H1 (cell line): ENCODE data around the gene ADAD2. TPM values are rescaled to one million over a fixed set of nuclear protein-coding genes. Genes with fewer than 3 reads are reported as not detected.

Source experiments
- CTCF ChIA-PET: fragments of 300-600 bp; sonication (Branson Sonifier 250); formaldehyde crosslinking; loops from one replicate; lab custom pipeline; 2021; ENCODE audit not compliant: partially characterized antibody; lab: Charles Lee
- POLR2A ChIA-PET: fragments of 300-600 bp; sonication (Branson Sonifier 250); formaldehyde crosslinking; loops from one replicate; lab custom pipeline; 2021; ENCODE audit warnings: inconsistent platforms; ENCODE audit not compliant: partially characterized antibody; lab: Charles Lee
- DNase-seq, 2 experiments: peaks; one replicate each; pipeline versions ENCODE4 v3.0.0 to v3.0.0-alpha.2; 2010 to 2022; ENCODE audit warnings: low spot score in 2 of 2, low read depth in 1 of 2, mixed read lengths in 1 of 2
- FAIRE-seq: peaks from 2 replicates; lab custom pipeline; 2011; peaks lifted over from hg19 to GRCh38; lab: Jason Lieb, UNC
- H2AFZ ChIP-seq: 2 replicates; pipeline ENCODE4 v1.8.1; 2012; ENCODE audit warnings: low read length, inconsistent platforms
- H2AK5ac ChIP-seq: 2 replicates; pipeline ENCODE4 v1.6.1; 2013; ENCODE audit warnings: low read depth, low read length
- H2BK120ac ChIP-seq: replicated peaks from 2 replicates; pipeline ENCODE3; 2013; ENCODE audit warnings: low read depth, low read length, inconsistent platforms
- H2BK12ac ChIP-seq: 2 replicates; pipeline ENCODE4 v1.6.1; 2013; ENCODE audit warnings: low read depth, low read length
- H2BK15ac ChIP-seq: 2 replicates; pipeline ENCODE4 v1.6.1; 2013; ENCODE audit warnings: low read length
- H2BK20ac ChIP-seq: 2 replicates; pipeline ENCODE4 v1.6.1; 2013; ENCODE audit warnings: low read length
- H2BK5ac ChIP-seq: 2 replicates; pipeline ENCODE4 v1.6.1; 2013; ENCODE audit warnings: low read depth, low read length
- H3K14ac ChIP-seq: 2 replicates; pipeline ENCODE4 v1.6.1; 2013; ENCODE audit warnings: inconsistent platforms; ENCODE audit not compliant: insufficient read length
- H3K18ac ChIP-seq: 2 replicates; pipeline ENCODE4 v1.6.1; 2013; ENCODE audit warnings: low read length; ENCODE audit errors: extremely low read depth
- H3K23ac ChIP-seq: 2 replicates; pipeline ENCODE4 v1.6.1; 2013; ENCODE audit warnings: inconsistent platforms; ENCODE audit not compliant: insufficient read length
- H3K23me2 ChIP-seq: 2 replicates; pipeline ENCODE4 v1.6.1; 2013; ENCODE audit warnings: low read depth, low read length
- H3K27ac ChIP-seq: 2 replicates; pipeline ENCODE4 v1.6.1; 2011; ENCODE audit warnings: low read depth, low read length, inconsistent platforms
- H3K27me3 ChIP-seq, 4 experiments: replicated peaks in 1 of 4; 1 replicate in 1 of 4; 2 replicates in 3 of 4; pipeline versions ENCODE4 v1.6.1 to v1.8.1; 2011 to 2013; ENCODE audit warnings: low read length in 3 of 4, mild to moderate bottlenecking in 3 of 4, inconsistent platforms in 2 of 4, mixed read lengths in 2 of 4, moderate library complexity in 1 of 4; ENCODE audit not compliant: control insufficient read depth in 3 of 4, insufficient read depth in 3 of 4; ENCODE audit errors: extremely low read depth in 1 of 4
- H3K36me3 ChIP-seq, 4 experiments: 2 replicates each; pipeline versions ENCODE4 v1.6.1 to v1.8.1; 2011 to 2013; ENCODE audit warnings: mild to moderate bottlenecking in 4 of 4, low read length in 3 of 4, moderate library complexity in 2 of 4, control low read depth in 1 of 4, inconsistent platforms in 1 of 4; ENCODE audit not compliant: insufficient read depth in 4 of 4, control insufficient read depth in 2 of 4
- H3K4ac ChIP-seq: replicated peaks from 2 replicates; pipeline ENCODE3; 2013; ENCODE audit warnings: low read length, low read depth, mixed read lengths, inconsistent platforms; ENCODE audit not compliant: insufficient read length
- H3K4me1 ChIP-seq, 4 experiments: replicated peaks in 1 of 4; 1 replicate in 1 of 4; 2 replicates in 3 of 4; pipeline versions ENCODE4 v1.6.1 to v1.8.1; 2011 to 2013; ENCODE audit warnings: low read length in 3 of 4, inconsistent platforms in 2 of 4, mixed read lengths in 1 of 4; ENCODE audit not compliant: insufficient read depth in 4 of 4, control insufficient read depth in 3 of 4
- H3K4me2 ChIP-seq, 2 experiments: 2 replicates each; pipeline versions ENCODE4 v1.6.1 to v1.8.1; 2011 to 2013; ENCODE audit warnings: low read depth in 2 of 2, low read length in 2 of 2, control low read depth in 1 of 2, inconsistent platforms in 1 of 2, mild to moderate bottlenecking in 1 of 2; ENCODE audit not compliant: insufficient read depth in 1 of 2
- H3K4me3 ChIP-seq, 4 experiments: fragments of 200-600, 300-600 bp in 1 of 4; sonication (generic), shearing (Covaris generic), sonication (Bioruptor Twin) in 1 of 4; 2 replicates each; pipeline versions ENCODE4 v1.5.1 to v1.8.1; 2011 to 2016; ENCODE audit warnings: low read length in 4 of 4, low read depth in 3 of 4, control low read depth in 2 of 4, inconsistent platforms in 2 of 4, mild to moderate bottlenecking in 2 of 4, mixed read lengths in 1 of 4, moderate library complexity in 1 of 4; ENCODE audit not compliant: insufficient read depth in 2 of 4; ENCODE audit errors: extremely low read depth in 1 of 4
- H3K56ac ChIP-seq: replicated peaks from 2 replicates; pipeline ENCODE3; 2013; ENCODE audit warnings: low read depth, mild to moderate bottlenecking, mixed read lengths, low read length, inconsistent platforms; ENCODE audit not compliant: insufficient read length
- H3K79me1 ChIP-seq: 2 replicates; pipeline ENCODE4 v1.6.1; 2013; ENCODE audit warnings: low read depth, low read length, control low read depth
- H3K79me2 ChIP-seq, 2 experiments: 2 replicates each; pipeline versions ENCODE4 v1.6.1 to v1.8.1; 2012 to 2013; ENCODE audit warnings: low read length in 2 of 2, mild to moderate bottlenecking in 2 of 2, inconsistent platforms in 1 of 2; ENCODE audit not compliant: insufficient read depth in 2 of 2, control insufficient read depth in 1 of 2
- H3K9ac ChIP-seq, 4 experiments: replicated peaks in 1 of 4; 1 replicate in 1 of 4; 2 replicates in 3 of 4; pipeline versions ENCODE4 v1.6.1 to v1.8.1; 2011 to 2013; ENCODE audit warnings: low read depth in 3 of 4, low read length in 3 of 4, control low read depth in 2 of 4, mild to moderate bottlenecking in 2 of 4, moderate library complexity in 2 of 4, inconsistent platforms in 1 of 4; ENCODE audit errors: extremely low read depth in 1 of 4
- H3K9me3 ChIP-seq, 2 experiments: 2 replicates each; pipeline versions ENCODE4 v1.6.1 to v1.8.1; 2012 to 2013; ENCODE audit warnings: mild to moderate bottlenecking in 2 of 2, moderate library complexity in 2 of 2, control low read depth in 1 of 2, inconsistent platforms in 1 of 2, low read depth in 1 of 2, low read length in 1 of 2, mixed read lengths in 1 of 2; ENCODE audit not compliant: insufficient read depth in 2 of 2
- H4K20me1 ChIP-seq, 2 experiments: replicated peaks in 1 of 2; 2 replicates each; pipeline versions ENCODE3 to v1.8.1; 2011 to 2013; ENCODE audit warnings: inconsistent platforms in 2 of 2, low read length in 2 of 2, mild to moderate bottlenecking in 1 of 2; ENCODE audit not compliant: insufficient read depth in 2 of 2, control insufficient read depth in 1 of 2
- H4K5ac ChIP-seq: 2 replicates; pipeline ENCODE4 v1.6.1; 2013; ENCODE audit warnings: low read length, low read depth, mixed read lengths, inconsistent platforms; ENCODE audit not compliant: insufficient read length
- H4K8ac ChIP-seq: 2 replicates; pipeline ENCODE4 v1.8.0; 2013; ENCODE audit warnings: mild to moderate bottlenecking, moderate library complexity, low read length, inconsistent platforms; ENCODE audit not compliant: insufficient read depth; ENCODE audit errors: extremely low read depth
- H4K91ac ChIP-seq: replicated peaks from 2 replicates; pipeline ENCODE3; 2013; ENCODE audit warnings: low read length, mixed read lengths, inconsistent platforms; ENCODE audit not compliant: insufficient read length
- CREB1 ChIP-seq: IDR thresholded peaks from 2 replicates; pipeline ENCODE4 v1.6.1; 2012; ENCODE audit warnings: inconsistent platforms
- KDM1A ChIP-seq: fragments of 200-600, 300-600 bp; sonication (generic); IDR thresholded peaks from 2 replicates; pipeline ENCODE4 v1.7.1; 2016; ENCODE audit warnings: mild to moderate bottlenecking, low read length, borderline replicate concordance
- WGBS, 2 experiments: shearing (Covaris generic) in 1 of 2; methylation state at CpG; one replicate each; pipeline versions ENCODE4 v1.1.6 to v1.1.7; 2013 to 2015; ENCODE audit warnings: low lambda C conversion rate in 2 of 2, mixed read lengths in 2 of 2, inconsistent platforms in 1 of 2, low coverage in 1 of 2, missing lambda C conversion rate in 1 of 2; ENCODE audit not compliant: insufficient replicate concordance in 2 of 2, insufficient coverage in 1 of 2, insufficient read length in 1 of 2; ENCODE audit errors: extremely low coverage in 1 of 2, missing lambda C conversion rate in 1 of 2; 5-methylcytosine and 5-hydroxymethylcytosine counted together
- polyA plus RNA-seq, 7 experiments: library from polyadenylated mRNA; depleted of rRNA in 3 of 7; stranded (reverse) in 5 of 7; unstranded in 2 of 7; fragments of >200 nt in 5 of 7; fragments of 200-250 nt in 2 of 7; gene quantifications; 1 replicate in 5 of 7; 2 replicates in 1 of 7; 4 replicates in 1 of 7; pipeline versions ENCODE4 v1.2.1 to v1.2.3, GENCODE V29; 2011 to 2013; ENCODE audit warnings: missing spikeins in 2 of 7, mixed read lengths in 2 of 7
- total RNA-seq: library from RNA; stranded (reverse); fragmentation: NEBNext Ultra II Directional; extraction: Animal tissue kit (Norgen Biotek cat#: 25700); gene quantifications from 2 replicates; pipeline ENCODE4 v1.2.1, GENCODE V29; 2021

ADAD2 gene
- total and polyA plus RNA-seq, 2 of the 8 experiments (the other 6 are each of a cell fraction or from before 2014, with no cell fraction given): 1.2 to 1.3 TPM

GRCh38 chr16:84143784-84144199 is 47.2 kb upstream of the ADAD2 start:
- POLR2A ChIA-PET: no interaction called here
- Histone ChIP-seq H3K56ac (no peak overlapping the region), H3K27me3 (peaks cover 0 to 7% (median 3%) of the 10 kb centered on the region in 4 experiments; a peak in 2 of 7 replicates), H4K91ac (no peak overlapping the region), H2BK5ac (no peak overlapping the region), H3K27ac (no peak overlapping the region), H3K14ac (no peak overlapping the region), H3K18ac (no peak overlapping the region; the same call in 1 of the 2 replicates), H4K20me1 (peaks cover 3 to 6% of the 10 kb centered on the region in 2 experiments), H3K4me3 (peak overlapping the region; percentile 88 to 97 (median 92)), H2AK5ac (no peak overlapping the region), H3K9me3 (no peaks in the 10 kb centered on the region), H3K36me3 (peaks cover 0 to 3% (median 0%) of the 10 kb centered on the region in 4 experiments; a peak in 1 of 8 replicates), H4K5ac (no peak overlapping the region), H2BK20ac (no peak overlapping the region), H3K79me1 (peaks cover 8% of the 10 kb centered on the region), H3K4me1 (peaks cover 7 to 18% (median 11%) of the 10 kb centered on the region in 4 experiments), H2AFZ (no peak overlapping the region), H2BK15ac (no peak overlapping the region), H3K4ac (no peak overlapping the region), H2BK12ac (no peak overlapping the region), H3K9ac (peak overlapping the region in 1 of 4 experiments; percentile 73; a peak in 1 of 7 replicates), H3K23me2 (peaks cover 8% of the 10 kb centered on the region; the same call in 1 of the 2 replicates), H3K79me2 (peaks cover 5 to 48% of the 10 kb centered on the region in 2 experiments; a peak in 3 of 4 replicates), H4K8ac (no peak overlapping the region), H3K4me2 (peak overlapping the region; percentile 89 to 97), H2BK120ac (no peak overlapping the region), H3K23ac (no peak overlapping the region)
- FAIRE-seq (no peak), DNase-seq (no peak)
- TF ChIP-seq KDM1A: peak; percentile 75; the same call in 1 of the 2 replicates
- no peak for TF ChIP-seq CREB1
- CTCF ChIA-PET: interaction anchor here (0.5 to 2.0 kb wide), 5 partner anchors 12 to 59 kb away, joined by 3 to 5 read pairs (median 3); no protein-coding TSS in a partner anchor
- WGBS, 2 experiments: 17% methylated on average over 11 of the region's 13 CpGs; no CpG with 5 or more reads in 1 of the 2 experiments
